WTC11 (cell line): ENCODE data around the gene GLYR1. TPM values are rescaled to one million over a fixed set of nuclear protein-coding genes. Genes with fewer than 3 reads are reported as not detected.

ENCODE experiments used
- ATAC-seq: fragments of 200-7000 bp; cut with Tn5 transposase; 2 replicates; pipeline ENCODE4 v1.10.0; 2021; ENCODE audit warnings: mild to moderate bottlenecking, moderate library complexity
- Bru-seq: library from RNA; stranded (reverse); fragments of 400-500 nt; gene quantifications from one replicate; lab custom pipeline; 2021; lab: Mats Ljungman, UMichigan
- CTCF ChIA-PET: fragments of 300-600 bp; sonication (Branson Sonifier 250); formaldehyde crosslinking; loops from one replicate; lab custom pipeline; 2021; ENCODE audit warnings: antibody characterized with exemption; lab: Charles Lee
- POLR2A ChIA-PET: fragments of 350-600 bp; sonication (Branson Sonifier 250); formaldehyde crosslinking; loops from one replicate; lab custom pipeline; 2021; ENCODE audit warnings: antibody characterized with exemption; lab: Charles Lee
- DNase-seq: peaks from one replicate; pipeline ENCODE4 v3.0.0; 2021; ENCODE audit warnings: low spot score
- H3K27ac Mint-ChIP-seq: 2 replicates; pipeline ENCODE4 v1.8.0; 2021; ENCODE audit warnings: mixed read lengths
- H3K27me3 Mint-ChIP-seq: 2 replicates; pipeline ENCODE4 v1.8.0; 2021; ENCODE audit warnings: low read depth, mild to moderate bottlenecking, moderate library complexity, mixed read lengths
- H3K36me3 Mint-ChIP-seq: 2 replicates; pipeline ENCODE4 v1.8.0; 2021; ENCODE audit warnings: mixed read lengths
- H3K4me1 Mint-ChIP-seq: 2 replicates; pipeline ENCODE4 v1.8.0; 2022; ENCODE audit warnings: mixed read lengths
- H3K4me3 Mint-ChIP-seq: 2 replicates; pipeline ENCODE4 v1.8.0; 2021; ENCODE audit warnings: mild to moderate bottlenecking, moderate library complexity, mixed read lengths
- H3K9me3 Mint-ChIP-seq: 2 replicates; pipeline ENCODE4 v1.8.0; 2021; ENCODE audit warnings: mixed read lengths
- ARID4B ChIP-seq: sonication (generic); formaldehyde crosslinking; IDR thresholded peaks from 2 replicates; pipeline ENCODE4 v1.8.0; 2023; ENCODE audit warnings: missing genetic modification reagents, mild to moderate bottlenecking, borderline replicate concordance
- ATF2 ChIP-seq: sonication (generic); formaldehyde crosslinking; IDR thresholded peaks from 2 replicates; pipeline ENCODE4 v1.8.1; 2022; ENCODE audit warnings: low read depth, missing genetic modification reagents, borderline replicate concordance
- CREM ChIP-seq: sonication (generic); formaldehyde crosslinking; IDR thresholded peaks from 2 replicates; pipeline ENCODE4 v1.8.1; 2022; ENCODE audit warnings: mild to moderate bottlenecking, missing genetic modification reagents, moderate library complexity
- E2F4 ChIP-seq: sonication (generic); formaldehyde crosslinking; IDR thresholded peaks from 2 replicates; pipeline ENCODE4 v1.8.1; 2022; ENCODE audit warnings: low read depth, mild to moderate bottlenecking, moderate library complexity, missing genetic modification reagents, borderline replicate concordance
- ETV6 ChIP-seq: sonication (generic); formaldehyde crosslinking; IDR thresholded peaks from 2 replicates; pipeline ENCODE4 v1.8.1; 2022; ENCODE audit warnings: mild to moderate bottlenecking, missing genetic modification reagents
- FOXJ3 ChIP-seq: sonication (generic); formaldehyde crosslinking; IDR thresholded peaks from 2 replicates; pipeline ENCODE4 v1.9.0; 2021; ENCODE audit warnings: missing genetic modification reagents, mild to moderate bottlenecking, borderline replicate concordance
- FOXK1 ChIP-seq: sonication (generic); formaldehyde crosslinking; IDR thresholded peaks from 2 replicates; pipeline ENCODE4 v1.8.0; 2022; ENCODE audit warnings: mild to moderate bottlenecking, moderate library complexity, missing genetic modification reagents
- FOXP1 ChIP-seq: sonication (generic); formaldehyde crosslinking; IDR thresholded peaks from 2 replicates; pipeline ENCODE4 v1.8.0; 2022; ENCODE audit warnings: missing genetic modification reagents, mild to moderate bottlenecking, moderate library complexity, borderline replicate concordance
- FOXP4 ChIP-seq: sonication (generic); formaldehyde crosslinking; IDR thresholded peaks from 2 replicates; pipeline ENCODE4 v1.8.0; 2022; ENCODE audit warnings: mild to moderate bottlenecking, missing genetic modification reagents
- HMGXB4 ChIP-seq: sonication (generic); formaldehyde crosslinking; IDR thresholded peaks from 2 replicates; pipeline ENCODE4 v1.8.1; 2023; ENCODE audit warnings: mild to moderate bottlenecking, moderate library complexity, missing genetic modification reagents
- KAT7 ChIP-seq: sonication (generic); formaldehyde crosslinking; IDR thresholded peaks from 2 replicates; pipeline ENCODE4 v1.8.1; 2023; ENCODE audit warnings: missing genetic modification reagents, mild to moderate bottlenecking, borderline replicate concordance
- MYBL2 ChIP-seq: sonication (generic); formaldehyde crosslinking; IDR thresholded peaks from 2 replicates; pipeline ENCODE4 v1.8.1; 2023; ENCODE audit warnings: mild to moderate bottlenecking, moderate library complexity, missing genetic modification reagents
- NFYB ChIP-seq: sonication (generic); formaldehyde crosslinking; conservative IDR thresholded peaks from 2 replicates; pipeline ENCODE4 v1.8.0; 2022; ENCODE audit warnings: low read depth, missing genetic modification reagents
- NR3C1 ChIP-seq: sonication (generic); formaldehyde crosslinking; conservative IDR thresholded peaks from 2 replicates; pipeline ENCODE4 v1.8.1; 2023; ENCODE audit warnings: low read depth, mild to moderate bottlenecking, missing genetic modification reagents
- OVOL2 ChIP-seq: fragments of 250-450 bp; sonication (Bioruptor Pico); IDR thresholded peaks from 2 replicates; pipeline ENCODE4 v1.9.0; 2021; ENCODE audit warnings: mild to moderate bottlenecking, borderline replicate concordance
- RELA ChIP-seq: sonication (generic); formaldehyde crosslinking; IDR thresholded peaks from 2 replicates; pipeline ENCODE4 v1.8.1; 2022; ENCODE audit warnings: missing genetic modification reagents, mild to moderate bottlenecking, borderline replicate concordance
- SOX15 ChIP-seq: fragments of 250-450 bp; sonication (Bioruptor Pico); IDR thresholded peaks from 2 replicates; pipeline ENCODE4 v1.9.0; 2021; ENCODE audit warnings: mild to moderate bottlenecking
- SP1 ChIP-seq: sonication (generic); formaldehyde crosslinking; conservative IDR thresholded peaks from 2 replicates; pipeline ENCODE4 v1.8.1; 2022; ENCODE audit warnings: missing genetic modification reagents
- USF1 ChIP-seq: sonication (generic); formaldehyde crosslinking; IDR thresholded peaks from 2 replicates; pipeline ENCODE4 v1.8.0; 2022; ENCODE audit warnings: mild to moderate bottlenecking, missing genetic modification reagents
- ZBTB21 ChIP-seq: sonication (generic); formaldehyde crosslinking; IDR thresholded peaks from 2 replicates; pipeline ENCODE4 v1.8.1; 2023; ENCODE audit warnings: mild to moderate bottlenecking, missing genetic modification reagents, borderline replicate concordance
- ZNF416 ChIP-seq: fragments of 250-450 bp; sonication (Bioruptor Pico); IDR thresholded peaks from 2 replicates; pipeline ENCODE4 v1.9.0; 2021; ENCODE audit warnings: mild to moderate bottlenecking, inconsistent platforms
- long read RNA-seq, 3 experiments: library from RNA in 1 of 3; library from capped mRNA in 1 of 3; library from polyadenylated mRNA in 1 of 3; unstranded in 2 of 3; stranded (forward) in 1 of 3; transcript quantifications; one replicate each; pipeline ENCODE4 v2.0.0, GENCODE V29; 2021
- total RNA-seq: library from RNA; stranded (reverse); gene quantifications from 3 replicates; pipeline ENCODE4 v1.2.3, GENCODE V29; 2021

The GLYR1 gene
- total RNA-seq (99.7 to 103 TPM (median 99.7 TPM) in 3 replicates), Bru-seq, nascent RNA (percentile 78 among the genes with signal in this experiment)
- long read RNA-seq, experiment 1, transcript GLYR1-202 (15 exons, 3,466 nt) = minor isoform, 7 of 718 reads
- long read RNA-seq, experiment 1, transcript GLYR1-212 (16 exons, 1,831 nt) = minor isoform, 62 of 718 reads
- long read RNA-seq, experiment 1, transcript GLYR1-201 (16 exons, 3,772 nt) = major isoform, 358 of 718 reads
- long read RNA-seq, experiment 1, partial matches to known transcripts = 80 of 718 reads
- long read RNA-seq, experiment 1, other reads (novel, unspliced or antisense) = 209 of 718 reads
- long read RNA-seq, experiment 2, transcript GLYR1-201 (16 exons, 3,772 nt) = major isoform, 15 of 119 reads
- long read RNA-seq, experiment 2, partial matches to known transcripts = 29 of 119 reads
- long read RNA-seq, experiment 2, other reads (novel, unspliced or antisense) = 72 of 119 reads
- long read RNA-seq, experiment 3, transcript GLYR1-201 (16 exons, 3,772 nt) = major isoform, 5 of 31 reads
- long read RNA-seq, experiment 3, partial matches to known transcripts = 18 of 31 reads
- long read RNA-seq, experiment 3, other reads (novel, unspliced or antisense) = 6 of 31 reads

- ATAC-seq (peak; percentile 92), DNase-seq (peak; percentile 100)
- H3K9me3 Mint-ChIP-seq = no peaks in the 10 kb centered on the region
- POLR2A ChIA-PET = interaction anchor here (2.1 kb wide), 1 partner anchor 89 kb away, joined by 4 read pairs; no protein-coding TSS in a partner anchor
- H3K4me1 Mint-ChIP-seq = peaks cover 30% of the 10 kb centered on the region
- CTCF ChIA-PET = interaction anchor here (0.6 to 2.0 kb wide), 6 partner anchors 106 to 130 kb away, joined by 3 to 10 read pairs (median 4); partner anchors contain the start of genes ANKS3, DNAAF8 and SEC14L5
- H3K4me3 Mint-ChIP-seq = peak within 1 kb of the TSS; percentile 84
- peak within 1 kb of the TSS; percentile 83 for H3K27ac Mint-ChIP-seq
- H3K36me3 Mint-ChIP-seq = peaks cover 30% of the 10 kb centered on the region
- H3K27me3 Mint-ChIP-seq = no peaks in the 10 kb centered on the region
- TF ChIP-seq ATF2 (CRISPR knock-in tag) = no peak
- TF ChIP-seq USF1 (CRISPR knock-in tag) = peak; percentile 100
- no peak for TF ChIP-seq SOX15 (CRISPR knock-in tag)
- 0 out of 2 replicates have a peak, but pooled peaks have one; percentile 38 for TF ChIP-seq MYBL2
- TF ChIP-seq ETV6 (CRISPR knock-in tag) = 0 out of 2 replicates have a peak, but pooled peaks have one; percentile 38
- TF ChIP-seq ZBTB21 (CRISPR knock-in tag) = peak; percentile 62; the same call in 1 of the 2 replicates
- TF ChIP-seq CREM (CRISPR knock-in tag) = peak; percentile 86; the same call in 1 of the 2 replicates
- peak; percentile 60; the same call in 1 of the 2 replicates for TF ChIP-seq FOXP4 (CRISPR knock-in tag)
- TF ChIP-seq OVOL2 (CRISPR knock-in tag) = no peak
- TF ChIP-seq FOXK1 (CRISPR knock-in tag) = peak; percentile 90
- no peak for TF ChIP-seq RELA (CRISPR knock-in tag)
- TF ChIP-seq NR3C1 (CRISPR knock-in tag) = no peak
- TF ChIP-seq FOXJ3 (CRISPR knock-in tag) = no peak
- TF ChIP-seq HMGXB4 = peak; percentile 87; the same call in 1 of the 2 replicates
- TF ChIP-seq ZNF416 (CRISPR knock-in tag) = no peak
- 0 out of 2 replicates have a peak, but pooled peaks have one; percentile 82 for TF ChIP-seq KAT7 (CRISPR knock-in tag)
- TF ChIP-seq NFYB = peak; percentile 99
- TF ChIP-seq FOXP1 (CRISPR knock-in tag) = peak; percentile 86; the same call in 1 of the 2 replicates
- 0 out of 2 replicates have a peak, but pooled peaks have one; percentile 55 for TF ChIP-seq ARID4B (CRISPR knock-in tag)
- no peak; the same call in 1 of the 2 replicates for TF ChIP-seq E2F4 (CRISPR knock-in tag)
- peak; percentile 74 for TF ChIP-seq SP1 (CRISPR knock-in tag)
Observed at GRCh38 chr16:4846901-4847773, at the start of gene GLYR1, which contains the start of gene UBN1. GLYR1 (minus strand) TSS chr16:4847288; CDS start chr16:4847265, 23 bp downstream. UBN1 (plus strand) TSS chr16:4847481; CDS start chr16:4852918, 5,437 bp downstream.
